ENCODE data around the gene NCKAP5.

NCKAP5 gene

DNA sequence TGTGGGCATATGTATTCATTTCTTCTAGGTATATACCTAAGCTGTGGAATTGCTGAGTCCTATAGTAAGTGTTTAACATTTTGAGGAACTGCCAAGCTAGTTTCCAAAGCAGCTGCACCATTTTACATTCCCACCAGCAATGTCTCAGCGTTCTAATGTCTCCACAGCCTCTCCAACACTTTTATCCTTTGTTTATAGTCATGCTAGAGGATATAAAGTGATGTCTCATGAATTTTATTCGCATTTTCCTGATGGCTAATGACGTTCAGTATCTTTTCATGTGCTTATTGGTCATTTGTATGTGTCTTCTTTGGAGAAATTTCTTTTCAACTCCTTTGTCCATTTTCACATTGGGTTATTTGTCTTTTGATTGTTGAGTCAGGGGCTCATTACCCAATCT lies 295.2 kb downstream of the NCKAP5 start:
- no peaks in the 10 kb centered on the region for H3K9me3 ChIP-seq (ENCODE audit: control insufficient read depth, low read length)
- H3K27ac ChIP-seq (ENCODE audit: insufficient read depth, low read depth, low read length, poor library complexity, severe bottlenecking): no peak overlapping the region
- H3K36me3 ChIP-seq (ENCODE audit: control insufficient read depth, insufficient read depth, low read length): no peaks in the 10 kb centered on the region
- no peaks in the 10 kb centered on the region for H3K27me3 ChIP-seq (ENCODE audit: control insufficient read depth, insufficient read depth, low read length, poor library complexity, severe bottlenecking)
- 75 to 83% methylated on average over 3 of the region's 3 CpGs for WGBS, 2 experiments
- H3K4me1 ChIP-seq (ENCODE audit: control insufficient read depth, insufficient read depth, low read length): no peaks in the 10 kb centered on the region
- no peak overlapping the region for H3K4me3 ChIP-seq (ENCODE audit: insufficient read depth, low read depth, low read length)

DNA sequence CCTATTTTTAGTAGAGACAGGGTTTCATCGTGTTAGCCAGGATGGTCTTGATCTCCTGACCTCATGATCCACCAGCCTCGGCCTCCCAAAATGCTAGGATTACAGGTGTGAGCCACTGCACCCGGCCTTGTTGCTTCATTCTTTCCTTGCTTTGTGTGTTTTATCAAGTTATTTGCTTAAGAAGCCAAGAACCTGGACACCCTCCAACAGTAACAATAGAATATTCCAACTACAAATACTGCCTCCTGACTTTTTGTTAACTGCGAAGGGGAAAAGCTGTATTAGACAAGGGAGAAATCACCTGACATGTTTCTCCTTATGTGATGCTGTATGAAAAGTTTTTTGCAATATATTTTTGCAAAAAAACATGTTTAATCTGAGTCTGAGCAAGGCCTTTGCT lies 297.2 kb downstream of the NCKAP5 start:
- Histone ChIP-seq H3K36me3 (ENCODE audit: control insufficient read depth, insufficient read depth, low read length) (no peaks in the 10 kb centered on the region), H3K9me3 (ENCODE audit: control insufficient read depth, low read length) (no peaks in the 10 kb centered on the region), H3K4me3 (ENCODE audit: insufficient read depth, low read depth, low read length) (no peak overlapping the region), H3K27me3 (ENCODE audit: control insufficient read depth, insufficient read depth, low read length, poor library complexity, severe bottlenecking) (peaks cover 17% of the 10 kb centered on the region), H3K4me1 (ENCODE audit: control insufficient read depth, insufficient read depth, low read length) (no peaks in the 10 kb centered on the region), H3K27ac (ENCODE audit: insufficient read depth, low read depth, low read length, poor library complexity, severe bottlenecking) (no peak overlapping the region)
- WGBS, 2 experiments: 88 to 90% methylated on average over 3 to 4 of the region's 4 CpGs

DNA sequence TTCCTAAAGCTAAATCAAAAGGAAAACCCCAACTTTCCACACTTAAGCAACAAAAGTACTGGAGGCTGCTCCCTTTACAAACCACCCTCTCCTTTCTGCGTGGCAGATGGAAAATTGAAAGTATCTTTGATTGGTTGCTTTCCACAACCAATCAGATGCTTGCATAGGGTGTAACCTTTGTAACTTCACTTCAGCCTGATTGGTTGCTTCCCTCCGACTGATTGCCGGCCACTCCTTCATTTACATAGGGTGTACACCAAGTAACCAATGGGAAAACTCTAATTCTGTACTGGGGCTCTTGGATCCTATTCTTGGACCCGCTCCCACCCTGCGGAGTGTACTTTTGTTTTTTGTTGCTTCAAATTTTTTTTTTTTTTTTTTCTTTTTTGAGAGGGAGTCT lies 297.7 kb downstream of the NCKAP5 start:
- Histone ChIP-seq H3K27me3 (ENCODE audit: control insufficient read depth, insufficient read depth, low read length, poor library complexity, severe bottlenecking) (peaks cover 23% of the 10 kb centered on the region), H3K27ac (ENCODE audit: insufficient read depth, low read depth, low read length, poor library complexity, severe bottlenecking) (no peak overlapping the region), H3K4me3 (ENCODE audit: insufficient read depth, low read depth, low read length) (no peak overlapping the region), H3K36me3 (ENCODE audit: control insufficient read depth, insufficient read depth, low read length) (no peaks in the 10 kb centered on the region), H3K9me3 (ENCODE audit: control insufficient read depth, low read length) (no peaks in the 10 kb centered on the region), H3K4me1 (ENCODE audit: control insufficient read depth, insufficient read depth, low read length) (peaks cover 2% of the 10 kb centered on the region)
- WGBS, 2 experiments: 96 to 97% methylated on average over 4 to 5 of the region's 5 CpGs

DNA sequence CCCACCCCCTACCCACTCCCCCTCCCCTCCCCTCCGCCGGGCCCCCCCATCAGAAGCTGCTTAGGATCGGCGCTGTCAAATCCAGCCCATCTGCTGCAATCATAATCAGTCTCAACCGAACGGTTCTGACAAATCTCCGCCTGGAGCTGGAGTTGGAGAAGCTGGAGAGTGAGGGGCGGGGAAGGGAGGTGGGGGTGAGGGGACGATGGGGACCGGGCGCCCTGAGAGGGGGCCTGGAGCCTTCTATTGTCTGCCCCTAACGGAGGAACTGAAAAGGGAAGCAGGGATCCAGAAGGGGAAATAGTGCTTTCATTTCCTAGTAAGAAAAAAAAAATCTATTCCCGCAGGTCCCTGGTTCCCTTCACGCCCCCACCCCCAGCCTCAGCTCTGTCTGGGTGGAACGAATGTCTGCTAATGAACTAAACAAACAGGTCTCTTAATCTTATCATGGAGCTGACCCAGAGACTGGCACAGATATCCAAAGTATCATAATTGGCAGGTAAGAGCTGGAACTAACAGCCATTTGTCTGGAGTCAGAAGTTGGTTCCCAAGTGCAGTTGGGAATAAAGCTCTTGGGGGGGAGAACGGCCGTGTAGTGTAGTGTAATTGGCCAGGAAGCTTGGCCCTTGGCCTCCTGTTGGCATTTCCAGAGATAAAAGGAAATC lies 301.2 kb downstream of the NCKAP5 start:
- 2 to 3% methylated on average over 14 to 17 of the region's 17 CpGs for WGBS, 2 experiments
- H3K27me3 ChIP-seq (ENCODE audit: control insufficient read depth, insufficient read depth, low read length, poor library complexity, severe bottlenecking): peaks cover 27% of the 10 kb centered on the region
- H3K36me3 ChIP-seq (ENCODE audit: control insufficient read depth, insufficient read depth, low read length): no peaks in the 10 kb centered on the region
- H3K27ac ChIP-seq (ENCODE audit: insufficient read depth, low read depth, low read length, poor library complexity, severe bottlenecking): no peak overlapping the region
- H3K4me3 ChIP-seq (ENCODE audit: insufficient read depth, low read depth, low read length): peak overlapping the region; percentile 55
- H3K4me1 ChIP-seq (ENCODE audit: control insufficient read depth, insufficient read depth, low read length): peaks cover 12% of the 10 kb centered on the region
- no peaks in the 10 kb centered on the region for H3K9me3 ChIP-seq (ENCODE audit: control insufficient read depth, low read length)

DNA sequence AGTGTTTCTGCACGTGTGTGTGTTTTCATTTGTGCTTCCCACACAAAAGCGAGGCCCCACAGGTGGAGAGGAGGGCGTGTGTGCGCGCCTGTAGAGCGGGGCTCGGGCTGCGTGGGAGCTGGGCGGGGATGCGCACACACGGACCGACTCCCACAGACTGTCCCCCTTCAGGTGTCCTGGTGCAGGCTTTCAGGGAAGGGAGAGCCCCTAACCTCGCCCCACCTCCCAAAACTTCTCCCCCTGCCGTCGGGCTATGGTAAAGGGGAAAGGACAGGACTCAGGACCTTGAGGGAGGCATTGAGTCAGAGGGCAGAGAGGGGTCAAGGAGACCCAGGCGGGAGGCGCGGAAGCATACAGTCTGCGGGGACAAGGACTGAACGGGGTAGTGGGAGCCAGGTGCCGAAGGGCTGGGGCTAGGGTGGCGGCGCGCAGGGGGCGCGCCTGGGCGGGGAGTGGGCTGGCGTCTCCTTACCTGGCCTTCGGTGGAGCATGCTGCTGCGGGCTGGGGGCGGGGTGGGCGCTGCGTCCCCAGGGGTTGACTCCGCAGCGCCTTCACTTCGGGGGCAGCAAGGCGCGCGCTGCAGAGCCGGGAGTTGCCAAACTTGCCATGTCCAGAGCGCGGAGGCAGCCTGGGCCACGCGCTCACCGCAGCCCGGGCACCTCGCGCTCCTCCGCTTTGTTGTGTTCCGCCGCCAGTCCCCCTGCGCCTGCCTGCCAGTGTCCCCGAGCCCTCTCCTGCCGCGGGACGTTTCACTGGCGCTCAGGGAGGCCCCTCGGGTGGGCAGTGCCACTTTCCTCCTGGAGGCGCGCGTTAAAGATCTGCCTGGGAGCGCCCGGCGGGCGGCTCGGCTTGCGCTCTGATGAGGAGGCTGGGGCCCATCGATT lies 302.0 kb downstream of the NCKAP5 start:
- H3K36me3 ChIP-seq (ENCODE audit: control insufficient read depth, insufficient read depth, low read length): no peaks in the 10 kb centered on the region
- no peak overlapping the region for H3K27ac ChIP-seq (ENCODE audit: insufficient read depth, low read depth, low read length, poor library complexity, severe bottlenecking)
- H3K27me3 ChIP-seq (ENCODE audit: control insufficient read depth, insufficient read depth, low read length, poor library complexity, severe bottlenecking): peaks cover 27% of the 10 kb centered on the region
- H3K4me3 ChIP-seq (ENCODE audit: insufficient read depth, low read depth, low read length): peak overlapping the region; percentile 55
- no peaks in the 10 kb centered on the region for H3K9me3 ChIP-seq (ENCODE audit: control insufficient read depth, low read length)
- 4 to 5% methylated on average over 66 to 68 of the region's 68 CpGs for WGBS, 2 experiments
- peaks cover 12% of the 10 kb centered on the region for H3K4me1 ChIP-seq (ENCODE audit: control insufficient read depth, insufficient read depth, low read length)

DNA sequence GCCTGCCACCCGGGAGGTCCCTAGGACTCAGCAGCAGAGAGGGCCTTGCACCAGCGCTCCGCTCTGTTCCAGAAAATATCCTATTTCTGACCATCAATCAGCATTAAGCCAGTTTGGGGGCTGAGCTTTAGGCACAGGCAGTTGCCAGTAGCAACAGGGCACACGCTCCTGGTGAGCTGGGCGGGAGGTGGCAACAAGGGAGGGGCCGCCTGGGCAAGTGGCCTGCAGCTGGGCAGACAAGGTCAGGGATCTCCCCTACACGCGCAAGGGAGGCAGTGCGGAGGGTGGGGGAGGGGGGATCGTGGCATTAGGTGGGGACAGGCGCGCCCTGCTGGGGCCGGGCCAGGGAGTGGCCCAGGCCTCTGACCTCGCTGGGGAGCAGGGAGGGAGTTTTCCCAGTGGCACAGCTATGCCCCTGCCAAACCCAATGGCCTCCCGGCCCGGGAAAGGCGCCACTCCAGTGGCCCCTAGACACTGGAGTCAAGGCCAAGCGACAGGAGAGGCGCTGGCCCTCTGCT lies 302.8 kb downstream of the NCKAP5 start:
- peaks cover 12% of the 10 kb centered on the region for H3K4me1 ChIP-seq (ENCODE audit: control insufficient read depth, insufficient read depth, low read length)
- H3K27me3 ChIP-seq (ENCODE audit: control insufficient read depth, insufficient read depth, low read length, poor library complexity, severe bottlenecking): peaks cover 27% of the 10 kb centered on the region
- no peaks in the 10 kb centered on the region for H3K36me3 ChIP-seq (ENCODE audit: control insufficient read depth, insufficient read depth, low read length)
- no peak overlapping the region for H3K27ac ChIP-seq (ENCODE audit: insufficient read depth, low read depth, low read length, poor library complexity, severe bottlenecking)
- 17 to 20% methylated on average over 19 of the region's 19 CpGs for WGBS, 2 experiments
- H3K9me3 ChIP-seq (ENCODE audit: control insufficient read depth, low read length): no peaks in the 10 kb centered on the region
- H3K4me3 ChIP-seq (ENCODE audit: insufficient read depth, low read depth, low read length): peak overlapping the region; percentile 55

DNA sequence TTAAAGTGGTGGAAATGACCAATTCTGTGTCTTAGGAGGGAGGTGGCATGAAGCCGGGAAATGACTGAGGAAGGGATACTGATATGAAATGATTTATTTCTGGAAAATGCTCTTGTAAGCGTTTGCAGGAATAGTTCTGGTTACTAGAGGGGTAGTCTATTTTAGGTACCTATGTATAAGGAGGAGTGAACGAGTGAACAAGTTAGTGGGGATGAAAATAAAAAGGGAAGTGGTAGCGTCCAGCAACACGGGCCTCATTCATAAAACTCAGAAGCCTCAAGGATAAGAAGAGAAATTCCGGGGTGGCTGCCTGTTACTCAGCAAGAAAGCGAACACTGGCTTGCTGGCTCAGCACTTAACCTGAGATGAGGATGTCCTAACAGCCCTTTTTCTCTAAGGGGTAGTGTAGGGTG lies 303.3 kb downstream of the NCKAP5 start:
- H3K27ac ChIP-seq (ENCODE audit: insufficient read depth, low read depth, low read length, poor library complexity, severe bottlenecking): no peak overlapping the region
- peaks cover 27% of the 10 kb centered on the region for H3K27me3 ChIP-seq (ENCODE audit: control insufficient read depth, insufficient read depth, low read length, poor library complexity, severe bottlenecking)
- H3K4me3 ChIP-seq (ENCODE audit: insufficient read depth, low read depth, low read length): no peak overlapping the region
- peaks cover 12% of the 10 kb centered on the region for H3K4me1 ChIP-seq (ENCODE audit: control insufficient read depth, insufficient read depth, low read length)
- H3K9me3 ChIP-seq (ENCODE audit: control insufficient read depth, low read length): no peaks in the 10 kb centered on the region
- WGBS, 2 experiments: 78% methylated on average over 7 of the region's 7 CpGs
- no peaks in the 10 kb centered on the region for H3K36me3 ChIP-seq (ENCODE audit: control insufficient read depth, insufficient read depth, low read length)

DNA sequence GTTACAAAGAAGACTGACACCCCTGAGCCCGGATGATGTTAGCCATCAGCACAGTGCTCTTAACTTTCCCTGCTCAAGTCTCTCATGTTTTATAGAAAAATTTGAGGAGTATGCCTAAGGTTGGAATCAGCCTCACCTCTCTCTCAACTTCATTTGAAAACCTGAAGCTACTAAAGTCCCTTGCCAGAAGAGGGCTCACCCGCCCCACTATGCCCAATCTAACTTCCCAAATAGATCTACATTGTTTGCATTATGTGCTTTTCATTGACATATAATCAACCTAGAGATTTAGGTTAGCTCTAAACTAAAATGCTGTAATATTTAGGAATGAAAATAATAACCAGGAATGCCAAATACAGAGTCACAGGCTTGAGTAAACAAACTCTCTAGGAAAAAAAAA lies 305.4 kb downstream of the NCKAP5 start:
- H3K27me3 ChIP-seq (ENCODE audit: control insufficient read depth, insufficient read depth, low read length, poor library complexity, severe bottlenecking): peaks cover 27% of the 10 kb centered on the region
- WGBS, 2 experiments: 50 to 62% methylated on average over 1 to 2 of the region's 2 CpGs
- no peaks in the 10 kb centered on the region for H3K36me3 ChIP-seq (ENCODE audit: control insufficient read depth, insufficient read depth, low read length)
- no peaks in the 10 kb centered on the region for H3K9me3 ChIP-seq (ENCODE audit: control insufficient read depth, low read length)
- H3K4me1 ChIP-seq (ENCODE audit: control insufficient read depth, insufficient read depth, low read length): peaks cover 12% of the 10 kb centered on the region
- no peak overlapping the region for H3K4me3 ChIP-seq (ENCODE audit: insufficient read depth, low read depth, low read length)
- H3K27ac ChIP-seq (ENCODE audit: insufficient read depth, low read depth, low read length, poor library complexity, severe bottlenecking): no peak overlapping the region

DNA sequence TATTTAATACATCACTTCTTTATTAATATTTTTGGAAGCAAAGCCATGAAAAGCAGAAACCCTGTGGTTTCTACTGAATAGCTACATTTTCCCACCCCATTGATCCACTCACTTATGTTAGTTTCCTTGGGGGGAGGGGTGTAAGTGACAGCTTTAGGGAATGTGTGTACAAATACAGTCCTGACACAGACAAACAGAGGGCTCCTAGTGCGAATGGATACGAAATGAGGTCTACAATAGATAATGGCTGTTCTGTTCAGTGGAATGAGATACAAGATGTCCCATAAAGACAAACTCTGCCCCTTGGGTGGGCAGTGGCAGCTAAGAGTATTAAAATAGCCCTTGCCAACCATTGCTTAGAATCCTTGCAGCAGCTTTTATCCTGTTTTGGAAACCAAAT lies 312.9 kb downstream of the NCKAP5 start:
- Histone ChIP-seq H3K4me1 (ENCODE audit: control insufficient read depth, insufficient read depth, low read length) (no peaks in the 10 kb centered on the region), H3K27ac (ENCODE audit: insufficient read depth, low read depth, low read length, poor library complexity, severe bottlenecking) (no peak overlapping the region), H3K36me3 (ENCODE audit: control insufficient read depth, insufficient read depth, low read length) (no peaks in the 10 kb centered on the region), H3K4me3 (ENCODE audit: insufficient read depth, low read depth, low read length) (no peak overlapping the region), H3K9me3 (ENCODE audit: control insufficient read depth, low read length) (no peaks in the 10 kb centered on the region), H3K27me3 (ENCODE audit: control insufficient read depth, insufficient read depth, low read length, poor library complexity, severe bottlenecking) (no peaks in the 10 kb centered on the region)
- 94 to 96% methylated on average over 2 of the region's 2 CpGs for WGBS, 2 experiments

DNA sequence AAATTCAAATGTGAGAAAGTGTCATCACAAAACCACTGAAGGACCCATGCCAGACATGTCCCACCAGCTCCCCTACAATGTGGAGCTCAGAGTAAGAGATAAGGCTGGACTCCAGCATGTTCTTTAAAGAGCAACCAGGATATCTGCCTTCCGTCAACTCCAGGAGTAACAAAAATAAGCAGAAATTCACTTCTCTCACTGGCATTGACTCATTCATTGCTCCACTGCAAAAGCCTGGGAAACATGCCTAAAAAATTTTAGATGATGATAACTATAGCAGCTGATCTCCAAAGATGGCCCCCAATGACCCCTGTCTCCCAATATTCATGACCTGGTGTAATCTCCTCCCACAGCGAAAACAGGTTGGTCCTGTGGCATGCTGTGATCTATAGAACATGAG lies 314.5 kb downstream of the NCKAP5 start:
- H3K4me3 ChIP-seq (ENCODE audit: insufficient read depth, low read depth, low read length): no peak overlapping the region
- H3K36me3 ChIP-seq (ENCODE audit: control insufficient read depth, insufficient read depth, low read length): no peaks in the 10 kb centered on the region
- no peak overlapping the region for H3K27ac ChIP-seq (ENCODE audit: insufficient read depth, low read depth, low read length, poor library complexity, severe bottlenecking)
- no peaks in the 10 kb centered on the region for H3K9me3 ChIP-seq (ENCODE audit: control insufficient read depth, low read length)
- 96 to 98% methylated on average over 2 of the region's 2 CpGs for WGBS, 2 experiments
- H3K4me1 ChIP-seq (ENCODE audit: control insufficient read depth, insufficient read depth, low read length): no peaks in the 10 kb centered on the region
- no peaks in the 10 kb centered on the region for H3K27me3 ChIP-seq (ENCODE audit: control insufficient read depth, insufficient read depth, low read length, poor library complexity, severe bottlenecking)
